DOHH2 (cell line): Measurements from ENCODE around the gene PIP5K1C.
"Not testable (repeated sequence)": the region's sequence is repeated elsewhere in the genome, so short reads cannot be mapped to it uniquely, and the experiment has no call there.

ENCODE experiments used
- H3F3A ChIP-seq: fragments of 200-600 bp; sonication (generic), shearing (Covaris generic); 2 replicates; pipeline ENCODE4 v1.6.0; 2016; ENCODE audit warnings: antibody characterized with exemption, mild to moderate bottlenecking; ENCODE audit not compliant: control insufficient read depth, insufficient read depth
- H3K27ac ChIP-seq: fragments of 200-600 bp; sonication (generic); 2 replicates; pipeline ENCODE4 v1.5.1; 2014; ENCODE audit warnings: low read depth, mild to moderate bottlenecking, low read length, moderate library complexity
- H3K27me3 ChIP-seq: fragments of 200-600 bp; sonication (generic); 2 replicates; pipeline ENCODE4 v1.6.1; 2014; ENCODE audit warnings: mild to moderate bottlenecking, low read length, mixed read lengths; ENCODE audit not compliant: control insufficient read depth
- H3K36me3 ChIP-seq: fragments of 200-600 bp; sonication (generic); 2 replicates; pipeline ENCODE4 v1.6.1; 2014; ENCODE audit warnings: mild to moderate bottlenecking, low read length, moderate library complexity, mixed read lengths; ENCODE audit not compliant: control insufficient read depth
- H3K4me1 ChIP-seq: fragments of 200-600 bp; sonication (generic); 2 replicates; pipeline ENCODE4 v1.6.1; 2014; ENCODE audit warnings: mild to moderate bottlenecking, low read length, mixed read lengths; ENCODE audit not compliant: control insufficient read depth
- H3K4me2 ChIP-seq: fragments of 200-600 bp; sonication (generic); 2 replicates; pipeline ENCODE4 v1.6.0; 2014; ENCODE audit warnings: mild to moderate bottlenecking, low read length, moderate library complexity
- H3K4me3 ChIP-seq: fragments of 200-600 bp; sonication (generic); 2 replicates; pipeline ENCODE4 v1.5.1; 2014; ENCODE audit warnings: mild to moderate bottlenecking, low read length, mixed read lengths
- H3K79me2 ChIP-seq: fragments of 200-600 bp; sonication (generic); 2 replicates; pipeline ENCODE4 v1.6.1; 2014; ENCODE audit warnings: mild to moderate bottlenecking, low read length, mixed read lengths; ENCODE audit not compliant: control insufficient read depth
- H3K9me2 ChIP-seq: fragments of 200-600 bp; sonication (generic); replicated peaks from 2 replicates; pipeline ENCODE4 v1.6.1; 2014; ENCODE audit warnings: mild to moderate bottlenecking, low read length, mixed read lengths; ENCODE audit not compliant: control insufficient read depth
- H3K9me3 ChIP-seq: fragments of 200-600 bp; sonication (generic); 2 replicates; pipeline ENCODE4 v1.6.1; 2014; ENCODE audit warnings: antibody characterized with exemption, low read length, mixed read lengths; ENCODE audit not compliant: control insufficient read depth, insufficient read depth
- H4K20me1 ChIP-seq: fragments of 200-600 bp; sonication (generic); 2 replicates; pipeline ENCODE4 v1.6.0; 2014; ENCODE audit warnings: low read depth, mild to moderate bottlenecking, antibody characterized with exemption, low read length, moderate library complexity; ENCODE audit not compliant: control insufficient read depth, insufficient read depth
- EZH2phosphoT487 ChIP-seq: fragments of 200-600 bp; sonication (generic); IDR thresholded peaks from 2 replicates; pipeline ENCODE4 v1.6.1; 2017; ENCODE audit warnings: borderline replicate concordance, mild to moderate bottlenecking, antibody characterized with exemption, low read length, moderate library complexity, mixed read lengths
- TF ChIP-seq, protein P1 (sequence below): fragments of 200-600 bp; sonication (generic); IDR thresholded peaks from one replicate; pipeline ENCODE4 v1.5.1; 2014; ENCODE audit warnings: antibody characterized with exemption, mild to moderate bottlenecking, low read depth, low read length; ENCODE audit not compliant: poor library complexity, severe bottlenecking

The PIP5K1C gene

DNA sequence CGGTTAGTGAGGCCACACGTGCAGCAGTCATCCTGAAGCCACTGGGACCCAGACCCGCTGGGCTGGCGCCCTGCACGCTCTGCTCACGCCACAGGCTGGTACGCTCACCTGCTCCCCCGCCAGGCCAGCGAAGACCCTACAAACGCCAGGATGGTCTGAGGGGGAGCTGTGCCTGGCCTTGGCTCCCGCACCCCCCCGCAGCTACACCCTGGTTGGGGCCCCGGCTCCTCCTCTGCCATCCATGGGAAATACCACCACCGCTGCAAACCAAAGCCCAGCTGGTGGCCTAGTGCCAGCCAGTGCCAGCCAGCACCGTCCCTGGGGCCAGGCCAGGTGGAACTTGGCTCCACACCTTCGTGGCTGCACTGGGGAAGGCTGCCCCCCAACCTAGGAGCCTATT is 50.4 kb downstream of the PIP5K1C start:
- Histone ChIP-seq H3K4me2 (no peak overlapping the region), H3K27ac (no peak overlapping the region), H4K20me1 (no peaks in the 10 kb centered on the region), H3K27me3 (no peaks in the 10 kb centered on the region), H3K79me2 (no peaks in the 10 kb centered on the region), H3K36me3 (no peaks in the 10 kb centered on the region), H3F3A (no peaks in the 10 kb centered on the region), H3K9me3 (no peaks in the 10 kb centered on the region), H3K4me3 (no peak overlapping the region), H3K9me2 (no peaks in the 10 kb centered on the region), H3K4me1 (no peaks in the 10 kb centered on the region)
- TF ChIP-seq EZH2phosphoT487: no peak
- TF ChIP-seq, protein P1, sequence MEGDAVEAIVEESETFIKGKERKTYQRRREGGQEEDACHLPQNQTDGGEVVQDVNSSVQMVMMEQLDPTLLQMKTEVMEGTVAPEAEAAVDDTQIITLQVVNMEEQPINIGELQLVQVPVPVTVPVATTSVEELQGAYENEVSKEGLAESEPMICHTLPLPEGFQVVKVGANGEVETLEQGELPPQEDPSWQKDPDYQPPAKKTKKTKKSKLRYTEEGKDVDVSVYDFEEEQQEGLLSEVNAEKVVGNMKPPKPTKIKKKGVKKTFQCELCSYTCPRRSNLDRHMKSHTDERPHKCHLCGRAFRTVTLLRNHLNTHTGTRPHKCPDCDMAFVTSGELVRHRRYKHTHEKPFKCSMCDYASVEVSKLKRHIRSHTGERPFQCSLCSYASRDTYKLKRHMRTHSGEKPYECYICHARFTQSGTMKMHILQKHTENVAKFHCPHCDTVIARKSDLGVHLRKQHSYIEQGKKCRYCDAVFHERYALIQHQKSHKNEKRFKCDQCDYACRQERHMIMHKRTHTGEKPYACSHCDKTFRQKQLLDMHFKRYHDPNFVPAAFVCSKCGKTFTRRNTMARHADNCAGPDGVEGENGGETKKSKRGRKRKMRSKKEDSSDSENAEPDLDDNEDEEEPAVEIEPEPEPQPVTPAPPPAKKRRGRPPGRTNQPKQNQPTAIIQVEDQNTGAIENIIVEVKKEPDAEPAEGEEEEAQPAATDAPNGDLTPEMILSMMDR: no peak

DNA sequence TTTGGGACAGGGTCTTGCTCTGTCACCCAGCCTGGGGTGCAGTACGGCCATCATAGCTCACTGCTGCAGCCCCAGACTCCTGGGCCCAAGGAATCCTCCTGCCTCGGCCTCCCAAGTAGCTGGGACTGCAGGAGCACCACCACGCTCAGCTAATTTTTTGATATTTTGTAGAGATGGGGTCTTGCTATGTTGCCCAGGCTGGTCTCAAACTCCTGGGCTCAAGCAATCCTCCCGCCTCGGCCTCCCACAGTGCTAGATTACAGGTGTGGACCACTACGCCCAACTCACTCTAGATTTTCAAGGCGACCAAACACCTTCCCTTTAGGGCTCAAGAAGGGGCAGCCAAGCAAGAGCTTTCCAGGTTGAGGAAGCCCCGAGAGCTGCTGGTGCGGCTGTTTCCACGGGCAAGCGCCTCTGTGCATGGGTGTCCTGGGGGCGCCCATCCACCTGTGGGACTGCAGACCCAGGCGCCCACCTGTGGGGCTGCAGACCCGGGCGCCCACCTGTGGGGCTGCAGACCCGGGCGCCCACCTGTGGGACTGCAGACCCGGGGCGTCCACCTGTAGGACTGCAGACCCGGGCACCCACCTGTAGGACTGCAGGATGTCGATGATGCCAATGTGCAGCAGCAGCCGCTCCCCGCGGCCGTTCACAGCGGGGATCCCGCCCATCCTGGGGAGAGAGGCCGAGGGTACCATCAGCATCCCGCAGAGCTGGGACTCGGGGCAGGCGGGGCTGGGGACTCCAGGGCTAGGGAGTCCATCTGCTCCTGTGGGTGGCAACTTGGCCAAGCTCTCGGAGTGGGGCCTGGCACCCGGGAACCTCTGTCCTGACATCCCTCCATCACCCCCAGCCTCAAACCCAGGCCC is 52.0 kb downstream of the PIP5K1C start:
- Histone ChIP-seq H3K4me3 (no peak overlapping the region), H3K4me2 (no peak overlapping the region), H3K9me3 (no peaks in the 10 kb centered on the region), H3K79me2 (no peaks in the 10 kb centered on the region), H3K4me1 (no peaks in the 10 kb centered on the region), H4K20me1 (no peaks in the 10 kb centered on the region), H3K27ac (no peak overlapping the region), H3F3A (no peaks in the 10 kb centered on the region), H3K36me3 (no peaks in the 10 kb centered on the region), H3K27me3 (no peaks in the 10 kb centered on the region), H3K9me2 (no peaks in the 10 kb centered on the region)
- TF ChIP-seq, protein P1: no peak
- TF ChIP-seq EZH2phosphoT487: no peak

GRCh38 chr19:3647102-3647501 is 53.2 kb downstream of the PIP5K1C start:
- not testable (repeated sequence) for H3K36me3 ChIP-seq

DNA sequence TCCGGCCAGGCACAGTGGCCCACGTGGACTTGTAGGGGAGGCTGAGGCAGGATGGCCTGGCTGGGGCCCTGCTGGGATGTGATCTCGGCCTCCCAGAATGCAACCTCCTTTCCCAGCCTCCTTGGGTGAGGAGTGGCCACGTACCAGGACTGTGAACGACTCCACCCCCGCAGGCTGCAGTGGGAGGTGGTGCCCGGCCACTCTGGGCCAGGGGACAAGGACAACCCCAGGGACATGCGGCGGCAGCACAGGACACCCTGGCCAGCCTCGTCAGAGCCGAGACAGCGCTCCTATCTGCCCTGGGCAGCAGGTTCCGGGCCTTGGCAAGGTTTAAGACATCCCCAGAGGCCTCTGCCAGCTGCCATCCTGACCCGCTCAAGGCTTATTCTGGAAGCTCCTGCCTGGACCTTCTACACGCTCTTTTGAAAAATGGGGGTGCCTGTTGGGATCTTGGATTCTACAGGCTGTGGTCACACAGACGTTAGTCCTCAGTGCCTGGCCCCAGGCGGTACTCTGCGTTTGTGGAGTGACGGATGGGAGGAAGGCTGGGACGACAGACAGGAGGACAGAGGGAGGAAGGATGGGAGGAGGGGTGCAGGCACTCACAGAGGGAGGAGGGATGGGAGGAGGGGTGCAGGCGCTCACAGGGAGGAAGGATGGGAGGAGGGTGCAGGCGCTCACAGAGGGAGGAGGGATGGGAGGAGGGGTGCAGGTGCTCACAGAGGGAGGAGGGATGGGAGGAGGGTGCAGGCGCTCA is 53.8 kb downstream of the PIP5K1C start:
- no peaks in the 10 kb centered on the region for H3K9me3 ChIP-seq

More at GRCh38 chr19:3647102-3647501, 53.2 kb downstream of the PIP5K1C start:
- H3K9me3 ChIP-seq, H3K4me1 ChIP-seq, H3K4me2 ChIP-seq, H3K9me2 ChIP-seq, H3K27me3 ChIP-seq, H3K79me2 ChIP-seq, H3K27ac ChIP-seq, H3F3A ChIP-seq, H3K4me3 ChIP-seq, H4K20me1 ChIP-seq: not testable (repeated sequence)

More for the DNA sequence above, 53.8 kb downstream of the PIP5K1C start:
- H3K27ac ChIP-seq: no peak overlapping the region
- H3K27me3 ChIP-seq: no peaks in the 10 kb centered on the region
- H3K4me1 ChIP-seq: no peaks in the 10 kb centered on the region
- TF ChIP-seq, protein P1: no peak
- TF ChIP-seq EZH2phosphoT487: no peak
- H3K36me3 ChIP-seq: no peaks in the 10 kb centered on the region
- H3K4me3 ChIP-seq: no peak overlapping the region
- H4K20me1 ChIP-seq: no peaks in the 10 kb centered on the region
- H3F3A ChIP-seq: no peaks in the 10 kb centered on the region
- H3K9me2 ChIP-seq: no peaks in the 10 kb centered on the region
- no peaks in the 10 kb centered on the region for H3K79me2 ChIP-seq
- H3K4me2 ChIP-seq: no peak overlapping the region
